NCI-H1930 (cell line): Measurements from ENCODE around the gene ELMO2.

Experiments used
- DNase-seq, 2 experiments: peaks; one replicate each; lab custom pipeline; 2025; lab: John Stamatoyannopoulos, UW

Gene ELMO2

DNA sequence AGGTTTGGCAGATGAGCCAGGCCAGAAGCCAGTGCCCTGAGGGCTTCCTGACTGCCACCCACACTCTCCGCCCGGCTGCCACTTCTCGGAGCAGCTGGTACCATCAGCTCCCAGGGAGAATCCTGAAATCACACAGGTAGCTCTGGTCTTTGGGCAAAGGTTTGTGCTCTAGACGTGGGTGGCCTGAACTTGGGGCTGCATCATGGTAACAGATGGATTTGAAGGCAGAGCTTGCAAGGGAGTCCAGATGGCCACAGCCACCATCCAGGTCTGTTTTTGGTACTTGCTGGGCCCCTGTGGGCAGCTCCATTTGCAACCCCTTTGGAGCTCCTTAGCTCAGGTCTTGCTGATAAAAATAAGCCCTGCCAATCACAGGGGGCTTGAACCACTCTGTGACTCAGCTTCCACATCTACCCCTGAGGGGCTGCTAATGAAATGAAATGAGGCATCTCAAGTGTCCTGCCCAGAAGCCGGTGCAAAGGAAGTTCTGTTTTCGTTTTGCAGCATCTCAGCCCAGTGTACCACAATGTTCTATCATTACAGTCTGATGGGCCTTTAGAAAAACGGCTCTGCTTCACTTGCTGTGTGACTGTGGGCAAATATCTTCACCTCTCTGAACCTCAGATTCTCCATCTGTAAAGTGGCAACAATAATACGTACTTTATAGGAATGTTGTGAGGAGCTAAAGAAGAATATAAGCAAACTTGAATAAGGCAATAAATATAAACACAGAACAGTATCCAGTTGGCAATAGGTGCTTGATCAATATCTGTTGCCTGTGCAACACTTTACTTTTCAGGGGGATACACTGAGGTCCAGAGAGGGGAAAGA lies 73.0 kb downstream of the ELMO2 start:
- DNase-seq, result no peak

DNA sequence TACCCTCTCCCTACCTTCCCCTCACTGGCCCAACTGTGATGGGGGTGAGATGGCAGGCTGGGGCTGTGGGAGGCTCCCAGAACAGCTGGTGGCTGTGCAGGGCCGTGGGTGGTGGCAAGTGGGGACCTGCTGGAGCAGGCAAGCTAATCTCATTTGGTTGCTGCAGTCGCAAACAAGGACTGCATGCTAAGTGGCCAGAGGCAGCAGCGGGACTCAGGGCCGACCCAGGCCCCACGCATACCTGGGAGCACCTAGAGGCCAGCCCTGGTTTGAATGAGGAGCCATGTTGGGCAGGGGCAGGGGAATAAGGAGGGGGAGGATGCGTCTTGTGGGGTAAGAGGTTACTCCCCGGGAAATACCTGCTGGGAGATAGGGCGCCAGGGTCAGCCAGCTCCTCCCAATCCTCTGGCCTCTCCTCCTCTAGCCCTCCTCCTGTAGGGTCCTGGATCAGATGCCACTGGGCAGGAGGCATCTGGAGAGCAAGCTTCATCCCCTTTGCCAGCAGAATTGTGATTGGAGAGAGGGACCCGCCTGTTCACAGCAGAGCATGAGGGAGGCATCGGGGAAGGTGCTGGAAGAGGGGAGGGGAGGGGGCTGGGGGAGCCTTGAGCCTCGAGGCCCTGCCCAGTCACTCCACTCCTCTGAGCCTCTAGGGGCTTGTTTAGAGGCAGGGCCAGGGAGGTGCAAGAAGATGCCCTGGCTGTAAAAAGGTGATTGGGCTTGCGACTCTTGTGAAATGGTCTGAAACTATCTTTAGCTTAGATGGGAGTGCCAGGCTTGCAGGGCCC lies 73.8 kb downstream of the ELMO2 start:
- DNase-seq, result no peak

DNA sequence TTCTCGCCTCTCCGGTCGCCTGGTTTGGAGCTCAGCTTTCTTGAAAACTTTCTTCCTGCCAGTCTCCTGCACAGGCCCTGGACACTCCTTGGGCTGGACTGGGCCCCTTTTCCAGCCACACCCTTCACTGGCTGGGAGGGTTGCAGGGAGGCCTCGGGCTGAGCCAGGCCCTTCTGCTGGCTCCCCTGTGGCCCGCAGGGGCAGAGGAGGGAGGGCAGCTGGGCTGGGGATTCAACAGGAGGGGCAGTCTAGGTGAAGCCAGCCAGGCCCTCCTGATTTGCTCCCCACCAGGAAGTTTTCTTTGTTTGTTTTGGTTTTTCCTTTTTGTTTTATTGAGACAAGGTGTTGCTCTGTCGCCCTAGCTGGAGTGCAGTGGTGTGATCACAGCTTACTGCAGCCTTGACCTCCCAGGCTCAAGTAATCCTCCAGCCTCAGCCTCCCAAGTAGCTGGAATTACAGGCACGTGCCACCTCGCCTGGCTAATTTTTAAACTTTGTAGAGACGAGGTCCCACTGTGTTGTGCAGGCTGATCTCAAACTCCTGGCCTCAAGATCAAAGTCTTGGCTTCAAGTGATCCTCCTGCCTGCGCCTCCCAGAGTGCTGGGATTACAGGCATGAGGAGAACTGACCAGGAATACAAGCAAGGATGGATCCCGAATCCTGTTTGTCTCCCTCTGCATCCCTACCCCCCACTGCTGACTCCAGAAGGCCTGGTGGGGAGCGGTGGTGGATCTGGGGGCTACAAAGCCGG lies 74.6 kb downstream of the ELMO2 start:
- no peak for DNase-seq

DNA sequence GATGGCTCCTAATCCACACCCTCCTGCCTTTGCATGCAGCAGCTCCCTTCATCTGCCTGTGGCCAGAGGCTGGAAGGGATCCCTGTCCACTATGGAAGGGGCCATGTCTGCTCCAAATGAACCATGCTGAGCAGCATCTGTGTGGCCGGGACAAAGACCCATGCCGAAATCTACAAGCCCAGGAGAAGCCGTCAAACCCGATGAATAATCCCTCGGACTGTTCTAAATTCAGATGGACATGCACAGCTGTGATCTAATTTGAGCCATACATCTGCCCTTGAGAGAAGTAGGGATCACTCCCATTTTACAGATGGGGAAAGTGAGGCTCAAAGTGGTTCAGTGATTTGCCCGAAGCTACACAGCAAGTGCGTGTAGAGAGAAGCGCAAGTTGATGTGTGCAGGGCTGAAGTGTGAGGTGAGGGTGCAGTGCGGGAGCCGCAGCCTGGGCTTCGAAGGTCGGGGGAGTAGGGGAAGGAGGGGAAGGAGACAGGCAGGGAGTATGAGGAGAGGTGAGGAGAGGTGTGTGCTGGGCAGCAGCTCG lies 75.5 kb downstream of the ELMO2 start:
- no peak for DNase-seq

DNA sequence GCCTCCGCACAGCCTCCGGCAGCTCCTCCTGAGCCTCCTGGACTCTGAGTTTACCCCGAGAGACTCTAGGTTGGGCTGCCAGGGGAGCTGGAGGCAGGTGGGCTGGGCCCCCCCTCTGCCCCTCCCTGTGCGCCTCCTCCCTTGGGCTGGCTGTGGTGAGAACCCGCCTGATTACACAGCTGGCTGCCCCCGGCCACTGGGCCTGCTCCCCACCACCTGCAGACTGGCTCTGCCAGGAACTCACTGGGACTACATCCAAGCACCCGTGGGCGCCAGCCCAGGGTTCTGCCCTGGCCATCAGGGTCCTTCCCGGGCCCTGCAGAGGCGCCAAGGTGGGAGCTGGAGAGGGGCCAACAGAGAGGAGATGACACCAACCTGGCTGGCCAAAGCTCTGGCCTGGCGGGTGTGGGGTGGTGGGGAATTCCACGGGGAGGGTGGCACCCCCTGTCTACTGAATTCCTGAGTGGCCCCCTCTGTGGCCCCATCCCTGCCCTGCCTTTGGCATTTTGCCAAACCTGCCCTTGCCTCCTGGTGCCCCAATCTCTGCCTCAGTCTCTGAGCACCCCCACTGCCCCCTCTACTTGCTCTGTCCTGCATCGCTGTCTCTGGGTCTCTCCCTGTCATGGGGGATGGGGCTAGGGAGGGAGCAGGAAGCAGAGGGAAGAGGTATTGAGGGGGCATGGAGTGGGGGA lies 76.2 kb downstream of the ELMO2 start:
- no peak for DNase-seq

DNA sequence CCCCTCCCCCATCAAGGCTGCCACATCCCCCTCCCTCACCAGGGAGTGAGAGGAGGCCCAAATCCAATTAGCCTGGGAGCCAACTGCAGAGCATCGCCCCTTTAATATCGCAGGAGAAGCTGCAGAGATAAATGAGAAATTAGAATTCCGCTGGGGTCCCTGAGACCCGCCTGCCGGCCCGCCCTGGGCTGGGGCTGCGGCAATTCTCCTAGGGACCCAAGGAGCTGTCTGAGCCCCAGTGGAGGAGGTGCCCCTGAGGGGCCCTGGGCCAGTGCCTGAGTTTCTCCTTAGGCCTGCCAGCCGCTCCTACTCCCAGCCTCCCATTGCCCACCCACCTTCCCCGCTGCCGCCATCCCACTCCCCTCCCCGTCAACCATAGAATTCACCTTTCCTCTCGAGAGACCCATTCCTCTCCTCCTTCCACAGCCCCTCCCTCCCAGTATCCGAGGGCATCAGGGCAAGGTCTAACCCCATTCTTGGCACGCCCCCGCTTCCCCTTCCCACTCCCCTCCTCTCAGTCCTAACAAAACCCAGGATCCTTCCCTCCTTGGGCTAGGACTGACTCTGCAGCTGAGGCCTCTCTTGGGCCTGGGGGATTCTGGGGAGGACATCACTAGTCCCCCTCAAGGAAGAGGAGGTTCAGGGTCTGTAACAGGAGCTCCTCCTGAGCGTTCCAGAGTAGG lies 78.1 kb downstream of the ELMO2 start:
- no peak for DNase-seq

DNA sequence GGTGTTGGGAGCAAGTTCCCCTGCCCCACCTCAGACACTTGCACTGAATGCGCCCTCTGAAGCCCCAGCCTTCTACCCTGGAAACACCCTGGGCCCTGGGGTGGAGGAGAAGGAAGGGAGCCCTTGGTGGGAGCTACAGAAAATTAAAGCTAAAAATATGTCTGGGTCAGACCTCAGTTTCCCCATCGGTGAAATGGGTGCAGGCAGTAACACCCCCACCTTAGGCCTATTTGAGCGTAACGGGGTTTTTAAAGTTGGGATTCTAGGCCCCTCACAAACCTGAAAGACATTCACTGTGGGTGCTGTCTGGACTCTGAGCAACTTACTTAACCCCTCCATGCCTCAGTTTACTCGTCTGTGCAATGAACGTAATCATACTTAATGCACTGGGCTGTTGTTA lies 78.9 kb downstream of the ELMO2 start:
- DNase-seq, result no peak

DNA sequence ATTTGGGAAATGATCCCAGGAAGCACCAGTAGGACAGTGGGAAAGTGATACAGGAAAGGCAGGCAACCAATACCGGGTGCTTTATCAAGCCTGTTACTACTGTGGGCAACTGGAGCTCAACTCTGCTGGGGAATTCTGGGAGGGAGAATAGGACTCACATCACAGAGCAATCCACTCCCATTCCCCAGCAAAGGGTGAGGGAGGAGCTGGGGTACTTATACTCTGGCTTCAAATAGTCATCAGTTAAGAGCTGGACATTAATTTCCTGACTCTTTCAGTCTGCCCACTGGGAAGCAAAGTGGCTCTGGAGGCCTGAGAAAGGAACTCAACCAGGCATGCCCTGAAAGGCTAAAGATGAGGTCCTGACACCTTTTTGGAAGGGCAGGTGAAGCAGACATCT lies 80.6 kb downstream of the ELMO2 start:
- DNase-seq, result no peak

DNA sequence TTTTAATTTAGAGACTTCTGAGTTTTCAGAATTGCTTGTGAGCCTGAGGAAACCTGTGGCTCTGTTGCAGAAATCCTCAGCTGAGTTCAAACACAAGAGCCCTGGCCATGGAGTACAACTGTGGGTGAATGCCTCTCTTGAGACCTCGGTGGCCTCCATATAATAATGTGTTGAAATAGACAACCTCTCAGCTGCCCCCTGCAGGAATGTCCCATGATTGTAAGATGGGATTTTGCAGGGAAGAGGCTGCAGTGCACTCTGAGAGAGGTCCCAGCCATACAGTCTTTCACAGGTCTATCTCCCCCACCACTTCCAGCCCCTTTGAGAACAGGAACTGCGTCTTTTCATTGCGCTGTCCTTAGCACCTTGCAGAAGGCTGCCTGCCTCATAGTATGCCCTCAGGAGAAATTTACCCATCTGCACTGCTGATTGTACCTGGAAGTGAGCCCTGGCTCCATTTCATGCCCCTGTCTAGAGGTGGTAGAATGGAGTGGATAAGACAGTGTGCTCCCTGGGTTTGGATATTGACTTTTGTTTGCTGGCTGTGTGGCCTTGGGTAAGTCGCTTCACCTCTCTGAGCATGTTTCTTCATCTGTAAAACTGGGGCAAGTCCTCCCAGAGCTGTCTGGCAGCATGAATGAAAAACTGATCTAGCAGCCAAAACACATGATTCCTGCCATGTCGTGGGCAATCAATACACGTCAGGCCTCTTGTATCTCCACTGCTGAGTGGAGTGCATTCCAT lies 81.3 kb downstream of the ELMO2 start:
- peak; percentile 21 to 32 for DNase-seq

DNA sequence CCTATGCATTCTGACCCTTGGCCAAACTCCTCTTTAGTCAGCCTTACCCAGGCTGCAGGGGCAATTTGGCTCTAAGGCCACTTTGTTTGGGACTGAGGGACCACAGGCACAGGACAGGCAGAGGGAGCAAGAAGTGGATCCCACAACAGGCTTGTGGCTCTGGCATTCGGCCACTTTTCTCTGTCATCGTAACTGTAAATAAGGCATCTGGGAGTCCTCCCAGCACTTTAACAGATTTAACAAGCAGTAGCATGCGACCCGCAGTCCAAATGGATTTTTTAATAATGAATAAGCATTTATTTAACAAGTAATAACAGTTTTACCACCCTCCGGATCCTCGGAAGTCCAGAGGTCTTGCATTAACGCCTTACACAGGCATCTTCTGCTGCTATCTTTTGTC lies 82.0 kb downstream of the ELMO2 start:
- no peak for DNase-seq

DNA sequence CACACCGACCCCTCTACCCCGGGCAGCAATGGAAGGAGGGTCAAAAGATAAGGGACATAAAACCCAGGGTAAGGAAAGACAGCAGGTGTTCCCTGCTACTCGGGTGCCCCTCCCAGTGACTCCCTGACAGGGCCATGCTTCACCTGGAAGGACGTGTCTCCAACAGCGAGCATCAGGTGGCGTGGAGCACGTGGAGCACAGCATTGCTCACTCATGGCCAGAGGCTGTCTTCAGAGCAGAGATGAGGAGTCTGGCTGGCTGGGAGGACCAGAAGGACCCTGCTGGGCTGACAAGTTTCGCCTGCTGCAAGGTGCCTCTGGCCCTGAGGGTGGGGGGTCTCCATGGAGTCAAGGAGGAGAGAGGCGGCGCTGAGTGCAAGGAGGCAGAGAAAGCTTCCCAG lies 82.9 kb downstream of the ELMO2 start:
- DNase-seq, result no peak

DNA sequence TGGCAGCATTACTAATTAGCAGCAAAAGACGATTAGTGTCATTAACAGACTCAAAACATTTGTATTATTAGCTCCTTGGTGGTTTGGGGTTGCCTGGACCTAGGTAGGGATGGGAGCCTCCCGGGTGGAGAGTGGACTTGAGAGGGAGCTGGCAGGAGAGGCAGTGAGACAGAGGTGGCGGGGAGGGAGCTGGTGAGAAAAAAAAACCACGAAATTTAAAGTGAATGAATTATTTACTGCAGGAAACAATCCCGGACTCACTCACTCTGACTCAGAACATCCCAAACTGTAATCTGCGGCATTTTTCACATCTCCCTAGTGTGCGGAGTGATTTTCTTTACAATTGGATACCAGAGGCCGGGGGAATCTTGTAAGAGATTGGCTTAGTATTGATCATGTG lies 83.8 kb downstream of the ELMO2 start:
- DNase-seq, result no peak

DNA sequence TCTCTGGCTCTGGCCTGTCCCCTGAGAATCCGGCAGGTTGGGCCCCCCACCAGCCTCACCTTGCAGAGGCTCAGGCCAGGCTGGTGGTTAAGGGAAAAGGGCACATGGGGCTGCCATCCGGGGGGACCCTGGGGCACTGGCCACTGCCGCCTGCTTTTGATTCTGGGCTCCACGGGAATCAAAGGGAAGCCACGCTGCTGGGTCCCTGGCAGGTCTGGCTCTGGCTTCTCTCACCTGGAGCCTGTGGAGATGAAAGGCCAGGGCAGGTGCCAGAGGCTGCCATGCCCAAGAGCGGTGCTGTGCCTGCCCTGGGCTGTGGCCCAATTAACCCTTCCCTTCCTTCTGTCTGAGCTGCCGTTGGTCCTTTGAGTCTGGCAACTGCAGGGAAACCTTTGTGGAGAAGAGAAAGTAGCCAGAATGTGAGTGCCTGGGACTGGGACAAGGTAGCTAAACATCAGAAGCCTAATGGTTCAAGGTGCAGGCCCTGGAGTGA lies 88.7 kb downstream of the ELMO2 start:
- DNase-seq, result no peak

DNA sequence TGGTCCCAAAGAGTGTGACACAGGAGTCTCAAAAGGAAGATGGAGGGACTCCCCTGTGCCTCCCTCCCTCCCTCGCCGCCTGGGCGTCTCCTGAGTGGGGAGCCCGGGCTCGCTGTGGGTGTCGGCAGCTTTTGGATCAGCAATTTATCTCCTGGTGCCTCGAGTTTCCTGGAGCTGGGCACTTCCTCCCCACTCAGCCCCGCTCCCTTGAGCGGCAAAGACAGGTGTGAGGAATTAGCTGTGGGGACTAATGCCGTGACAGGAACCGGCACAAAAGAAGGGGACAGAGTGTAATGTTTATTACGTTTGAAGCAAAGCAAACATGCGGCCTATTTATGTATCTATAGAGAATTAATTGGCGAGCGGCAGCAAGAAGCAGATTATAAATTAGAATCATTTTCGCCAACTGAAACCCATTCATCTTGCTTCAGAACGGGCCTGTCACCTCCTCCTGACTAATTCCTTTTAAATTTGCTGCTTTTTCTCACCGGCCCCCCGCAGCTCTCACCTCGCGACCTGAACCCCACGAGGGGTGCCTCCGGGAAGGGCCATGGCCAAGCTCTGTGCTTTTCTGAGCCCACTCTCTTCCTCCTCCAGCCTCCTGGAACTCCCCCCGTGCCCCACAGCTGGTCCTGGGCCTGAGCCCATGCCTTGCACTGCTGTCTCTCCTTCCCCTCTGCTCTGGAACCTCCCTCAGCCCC lies 89.3 kb downstream of the ELMO2 start:
- no peak for DNase-seq
